ENCODE measurements around the gene ZNF577. TPM values are rescaled to one million over a fixed set of nuclear protein-coding genes. Genes with fewer than 3 reads are reported as not detected.

Gene ZNF577
- total and polyA plus RNA-seq, 2 of the 4 experiments (the other 2 are of a cell fraction): 2.9 to 5.8 TPM

- Histone ChIP-seq H3K27ac (ENCODE audit: insufficient read depth, low read length) (no peak overlapping the region), H3K36me3 (ENCODE audit: control insufficient read depth, insufficient read depth, low read length) (no peaks in the 10 kb centered on the region), H2BK20ac (ENCODE audit: low read depth, low read length) (no peak overlapping the region), H3K4me2 (ENCODE audit: low read depth, low read length) (no peak overlapping the region), H2AFZ (replicated peaks; ENCODE audit: low read length, poor library complexity) (no peak overlapping the region), H3K14ac (replicated peaks; ENCODE audit: low read depth, low read length) (no peak overlapping the region), H2AK9ac (replicated peaks; ENCODE audit: low read depth, low read length, poor library complexity) (no peak overlapping the region), H3K4me1 (ENCODE audit: control insufficient read depth, insufficient read depth, low read length) (no peaks in the 10 kb centered on the region), H3K79me1 (ENCODE audit: low read depth in 1 of 2, low read length in 2 of 2) (no peaks in the 10 kb centered on the region), H3K18ac (ENCODE audit: low read depth, low read length) (no peak overlapping the region), H4K91ac (ENCODE audit: insufficient read depth, low read depth, low read length) (no peak overlapping the region), H2BK15ac (ENCODE audit: low read depth, low read length) (no peak overlapping the region), H3K9me1 (ENCODE audit: insufficient read depth, low read length) (no peaks in the 10 kb centered on the region), H2BK5ac (ENCODE audit: low read depth, low read length, poor library complexity, severe bottlenecking) (no peak overlapping the region), H4K8ac (ENCODE audit: low read depth in 2 of 2, low read length in 2 of 2) (no peak overlapping the region), H3K9ac (ENCODE audit: low read depth, low read length) (no peak overlapping the region), H3K23ac (ENCODE audit: low read depth, low read length) (no peak overlapping the region), H3K4me3 (ENCODE audit: insufficient read depth, low read depth, low read length) (no peak overlapping the region), H3K56ac (ENCODE audit: extremely low read depth, insufficient read depth, low read length) (no peak overlapping the region), H3K4ac (ENCODE audit: low read depth, low read length) (no peak overlapping the region), H3K27me3 (ENCODE audit: control insufficient read depth, insufficient read depth, low read length) (no peaks in the 10 kb centered on the region), H3K9me3 (ENCODE audit: control insufficient read depth, insufficient read depth, low read length) (peaks cover 43% of the 10 kb centered on the region), H4K5ac (ENCODE audit: low read depth, low read length) (no peak overlapping the region), H4K20me1 (ENCODE audit: insufficient read depth, low read length) (no peaks in the 10 kb centered on the region), H2BK120ac (ENCODE audit: low read depth, low read length) (no peak overlapping the region), H2AK5ac (ENCODE audit: low read depth, low read length) (no peak overlapping the region)
- no TSS peak for BruUV-seq (replicated peaks)
- DNase-seq: no peak
- ChIA-PET CTCF (no interaction called here), POLR2A (ENCODE audit: unreplicated experiment) (no interaction called here)
- in situ Hi-C loops (cut with MboI; ENCODE audit: low sequenced_read_pairs) (no loop called here), dilution Hi-C loops (cut with HindIII; ENCODE audit: low sequenced_read_pairs, unreplicated experiment) (no loop called here), intact Hi-C loops (cut with micrococcal nuclease) (loop anchor here (10.0 kb wide), 1 partner anchor 313 kb away; no protein-coding TSS in a partner anchor)
- WGBS, 2 experiments (ENCODE audit: extremely low coverage in 2 of 2, insufficient read length in 1 of 2): 95% methylated on average over 4 of the region's 8 CpGs; no CpG with 5 or more reads in 1 of the 2 experiments
- no peak for ATAC-seq (ENCODE audit: low read depth)
- no peak for TF ChIP-seq CHD1 (IDR thresholded peaks at IDR 0.05; ENCODE audit: low read depth, low read length)
- TF ChIP-seq ELK1 (IDR thresholded peaks at IDR 0.05; ENCODE audit: borderline replicate concordance, low read depth, low read length): no peak
- TF ChIP-seq RFX5 (IDR thresholded peaks at IDR 0.05; ENCODE audit: low read depth, low read length): no peak
- TF ChIP-seq USF2 (IDR thresholded peaks at IDR 0.05; ENCODE audit: low read depth, low read length): no peak
- TF ChIP-seq BHLHE40 (IDR thresholded peaks at IDR 0.05; ENCODE audit: low read depth, low read length): no peak
- no peak for TF ChIP-seq CEBPB (IDR thresholded peaks at IDR 0.05; ENCODE audit: low read depth, low read length)
- no peak for TF ChIP-seq RCOR1 (IDR thresholded peaks at IDR 0.05; ENCODE audit: insufficient replicate concordance, low read length)
- TF ChIP-seq POLR2A (IDR thresholded peaks at IDR 0.05; ENCODE audit: low read depth, low read length): no peak
- TF ChIP-seq SMC3 (IDR thresholded peaks at IDR 0.05; ENCODE audit: low read depth, low read length): no peak
- TF ChIP-seq, protein P1, sequence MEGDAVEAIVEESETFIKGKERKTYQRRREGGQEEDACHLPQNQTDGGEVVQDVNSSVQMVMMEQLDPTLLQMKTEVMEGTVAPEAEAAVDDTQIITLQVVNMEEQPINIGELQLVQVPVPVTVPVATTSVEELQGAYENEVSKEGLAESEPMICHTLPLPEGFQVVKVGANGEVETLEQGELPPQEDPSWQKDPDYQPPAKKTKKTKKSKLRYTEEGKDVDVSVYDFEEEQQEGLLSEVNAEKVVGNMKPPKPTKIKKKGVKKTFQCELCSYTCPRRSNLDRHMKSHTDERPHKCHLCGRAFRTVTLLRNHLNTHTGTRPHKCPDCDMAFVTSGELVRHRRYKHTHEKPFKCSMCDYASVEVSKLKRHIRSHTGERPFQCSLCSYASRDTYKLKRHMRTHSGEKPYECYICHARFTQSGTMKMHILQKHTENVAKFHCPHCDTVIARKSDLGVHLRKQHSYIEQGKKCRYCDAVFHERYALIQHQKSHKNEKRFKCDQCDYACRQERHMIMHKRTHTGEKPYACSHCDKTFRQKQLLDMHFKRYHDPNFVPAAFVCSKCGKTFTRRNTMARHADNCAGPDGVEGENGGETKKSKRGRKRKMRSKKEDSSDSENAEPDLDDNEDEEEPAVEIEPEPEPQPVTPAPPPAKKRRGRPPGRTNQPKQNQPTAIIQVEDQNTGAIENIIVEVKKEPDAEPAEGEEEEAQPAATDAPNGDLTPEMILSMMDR (conservative IDR thresholded peaks at IDR 0.05; ENCODE audit: low read depth, low read length): no peak
- no peak for TF ChIP-seq FOS (IDR thresholded peaks at IDR 0.05; ENCODE audit: low read depth, low read length)
- no peak for TF ChIP-seq MAFK (IDR thresholded peaks at IDR 0.05; ENCODE audit: low read depth, low read length)
- TF ChIP-seq RAD21 (IDR thresholded peaks at IDR 0.05; ENCODE audit: low read length): no peak
- no peak for TF ChIP-seq NFE2L2 (IDR thresholded peaks at IDR 0.05; ENCODE audit: low read depth, low read length)
- no peak for TF ChIP-seq MXI1 (IDR thresholded peaks at IDR 0.05; ENCODE audit: borderline replicate concordance, low read depth, low read length)
- no peak for TF ChIP-seq MAZ (IDR thresholded peaks at IDR 0.05; ENCODE audit: borderline replicate concordance, low read depth, low read length)
These were observed 34.2 kb upstream of the ZNF577 start for GRCh38 chr19:51921949-51922348.

Data from IMR-90 (cell line).